GM12891 (cell line): Measurements from ENCODE around the gene PNLDC1.

Source experiments
- POLR2A ChIP-seq: IDR thresholded peaks from 2 replicates; pipeline ENCODE4 v1.6.1; 2011; ENCODE audit warnings: low read depth, low read length, control low read depth
- POLR2AphosphoS5 ChIP-seq: IDR thresholded peaks from 2 replicates; pipeline ENCODE4 v1.6.1; 2011; ENCODE audit warnings: low read depth, low read length, control low read depth
- SPI1 ChIP-seq: IDR thresholded peaks from 2 replicates; pipeline ENCODE4 v1.6.1; 2011; ENCODE audit warnings: low read depth, low read length, control low read depth
- TAF1 ChIP-seq: IDR thresholded peaks from 2 replicates; pipeline ENCODE4 v1.6.1; 2011; ENCODE audit warnings: low read depth, low read length, control low read depth

- no peak for TF ChIP-seq TAF1
- TF ChIP-seq POLR2A: no peak
- no peak for TF ChIP-seq POLR2AphosphoS5
- 0 out of 2 replicates have a peak, but pooled peaks have one; percentile 13 for TF ChIP-seq SPI1
Observed at GRCh38 chr6:159761129-159761872, 38.8 kb upstream of the PNLDC1 start.
